COLO668 (cell line): ENCODE results near the gene INAFM1.

Source experiments
- DNase-seq: peaks from one replicate; lab custom pipeline; 2025; ENCODE audit not compliant: unreplicated experiment; lab: John Stamatoyannopoulos, UW

The INAFM1 gene

DNA sequence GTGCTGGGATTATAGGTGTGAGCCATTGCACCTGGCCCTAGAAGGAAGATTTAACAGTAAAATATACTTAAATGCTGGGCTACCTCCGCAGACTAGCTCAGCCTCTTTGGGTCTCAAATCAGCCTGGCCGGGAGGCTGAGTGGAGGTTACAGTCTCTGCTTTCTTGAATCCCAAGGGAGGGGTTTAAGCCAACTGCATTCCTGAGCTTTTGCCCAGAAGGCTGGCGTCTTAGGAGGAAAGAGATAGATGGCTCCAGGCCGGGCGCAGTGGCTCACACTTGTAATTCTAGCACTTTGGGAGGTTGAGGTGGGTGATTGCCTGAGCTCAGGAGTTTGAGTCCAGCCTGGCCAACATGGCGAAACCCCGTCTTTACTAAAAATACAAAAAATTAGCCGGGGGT, 34.4 kb downstream of the INAFM1 start:
- DNase-seq: no peak

DNA sequence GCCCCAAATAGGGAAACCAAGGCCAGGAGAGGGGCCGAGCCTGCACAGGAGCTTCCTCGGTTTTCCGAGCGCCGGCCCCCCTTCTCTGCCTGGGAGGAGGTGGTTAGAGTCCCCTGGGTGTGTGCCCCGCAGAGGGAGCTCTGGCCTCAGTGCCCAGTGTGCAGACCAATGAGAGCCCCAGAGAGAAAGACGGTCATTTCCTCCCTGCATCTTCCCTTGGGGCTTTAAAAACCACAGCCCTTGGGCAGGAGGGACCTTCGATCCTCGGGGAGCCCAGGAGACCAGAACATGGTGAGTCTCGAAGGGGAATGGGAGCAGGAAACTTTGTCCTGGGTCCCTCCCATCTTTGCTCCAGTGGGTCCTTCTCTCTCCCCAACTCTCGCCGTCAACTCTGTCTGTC, 34.9 kb downstream of the INAFM1 start, which contains the start of gene C5AR1:
TSS of gene C5AR1 (plus strand) at position 254 of the 400 bp plus-strand sequence. CDS start at position 289, 35 bp downstream.
- no peak for DNase-seq

DNA sequence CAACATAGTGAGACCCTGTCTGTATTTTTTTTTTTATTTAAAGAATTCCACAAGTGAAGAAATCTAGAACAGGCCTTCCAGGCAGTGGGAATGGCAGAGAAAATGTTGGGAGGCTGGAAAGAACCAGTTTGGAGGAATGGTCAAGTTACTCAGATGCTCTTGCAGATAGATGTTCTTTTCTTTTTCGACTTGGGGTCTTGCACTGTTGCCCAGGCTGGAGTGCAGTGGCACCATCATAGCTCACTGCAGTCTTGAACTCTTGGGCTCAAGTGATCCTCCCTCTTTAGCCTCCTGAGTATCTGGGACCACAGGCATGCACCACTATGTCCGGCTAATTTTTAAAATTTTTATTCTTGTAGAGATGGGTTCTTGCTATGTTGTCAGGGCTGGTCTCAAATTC, 35.6 kb downstream of the INAFM1 start:
- DNase-seq: no peak

DNA sequence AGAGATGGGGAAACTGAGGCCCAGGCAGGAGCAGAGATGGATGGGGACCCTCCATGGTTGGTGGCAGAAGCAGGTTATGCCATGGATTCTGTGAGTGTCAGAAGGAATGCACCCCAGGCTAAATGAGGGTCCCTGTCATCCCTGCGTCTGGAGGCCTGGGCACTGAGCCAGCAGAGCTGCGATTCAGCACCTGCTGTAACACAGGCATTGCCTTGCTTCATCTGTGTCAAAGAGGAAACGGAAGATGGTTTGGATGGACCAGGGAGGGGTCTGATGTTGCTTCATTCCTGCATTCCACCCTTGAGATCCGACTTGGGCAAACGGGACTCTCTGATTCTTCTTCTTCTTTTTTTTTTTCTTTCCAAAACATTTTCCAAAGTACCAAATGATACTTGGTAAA, 36.1 kb downstream of the INAFM1 start:
- peak; percentile 47 for DNase-seq

DNA sequence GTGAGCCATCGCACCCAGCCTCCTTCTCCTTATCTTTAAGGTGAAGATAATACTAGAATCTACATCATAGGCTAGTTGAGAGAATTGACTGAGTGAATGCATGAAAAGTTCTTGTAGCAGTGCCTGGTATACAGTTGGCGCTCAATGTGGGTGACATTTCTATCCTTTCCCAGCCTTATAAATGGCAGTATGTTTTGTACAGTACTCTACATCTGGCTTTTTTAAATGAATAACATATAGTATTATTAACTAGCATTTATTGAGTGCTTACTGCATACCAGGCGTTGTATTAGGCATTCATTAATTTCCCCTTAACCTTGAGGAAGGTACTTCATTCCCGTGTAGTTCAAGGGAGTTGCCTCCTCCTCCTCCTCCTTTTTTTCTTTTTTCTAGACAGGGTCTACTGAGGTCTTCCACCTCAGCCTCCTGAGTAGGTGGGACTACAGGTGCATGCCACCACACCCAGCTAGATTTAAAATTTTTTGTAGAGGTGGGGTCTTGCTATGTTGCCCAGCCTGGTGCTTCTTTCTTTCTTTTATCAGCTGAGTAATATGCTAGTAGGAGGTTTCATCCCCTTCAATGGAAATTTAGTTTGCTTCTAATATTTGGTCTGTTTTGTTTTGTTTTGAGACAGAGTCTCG, 37.8 kb downstream of the INAFM1 start:
- DNase-seq: no peak

DNA sequence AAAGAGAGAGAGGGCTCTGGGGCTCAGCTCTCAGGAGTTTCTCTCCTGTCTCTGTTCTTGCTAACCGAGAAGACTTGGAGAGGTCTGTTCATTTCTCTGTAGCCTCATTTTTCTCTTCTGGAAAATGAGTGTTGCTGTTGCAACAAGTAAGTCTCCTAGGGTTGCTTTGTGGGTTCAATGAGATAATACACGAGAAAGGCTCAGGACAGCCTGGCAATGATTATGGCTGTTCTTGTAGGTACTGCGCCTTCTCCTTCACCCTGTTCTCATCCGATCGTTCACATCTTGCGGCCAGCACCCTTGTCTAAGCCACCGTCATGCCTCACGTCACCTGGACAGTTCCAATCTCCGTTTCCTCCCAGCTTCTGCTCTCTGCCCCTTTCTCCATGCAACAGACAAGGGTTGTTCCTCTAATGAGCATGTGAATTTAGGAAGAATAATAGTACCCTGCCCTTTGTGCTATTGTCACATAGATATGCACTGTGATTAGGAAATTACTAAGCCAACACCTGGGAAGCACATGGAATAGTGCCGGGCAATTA, 39.1 kb downstream of the INAFM1 start:
- DNase-seq: no peak

DNA sequence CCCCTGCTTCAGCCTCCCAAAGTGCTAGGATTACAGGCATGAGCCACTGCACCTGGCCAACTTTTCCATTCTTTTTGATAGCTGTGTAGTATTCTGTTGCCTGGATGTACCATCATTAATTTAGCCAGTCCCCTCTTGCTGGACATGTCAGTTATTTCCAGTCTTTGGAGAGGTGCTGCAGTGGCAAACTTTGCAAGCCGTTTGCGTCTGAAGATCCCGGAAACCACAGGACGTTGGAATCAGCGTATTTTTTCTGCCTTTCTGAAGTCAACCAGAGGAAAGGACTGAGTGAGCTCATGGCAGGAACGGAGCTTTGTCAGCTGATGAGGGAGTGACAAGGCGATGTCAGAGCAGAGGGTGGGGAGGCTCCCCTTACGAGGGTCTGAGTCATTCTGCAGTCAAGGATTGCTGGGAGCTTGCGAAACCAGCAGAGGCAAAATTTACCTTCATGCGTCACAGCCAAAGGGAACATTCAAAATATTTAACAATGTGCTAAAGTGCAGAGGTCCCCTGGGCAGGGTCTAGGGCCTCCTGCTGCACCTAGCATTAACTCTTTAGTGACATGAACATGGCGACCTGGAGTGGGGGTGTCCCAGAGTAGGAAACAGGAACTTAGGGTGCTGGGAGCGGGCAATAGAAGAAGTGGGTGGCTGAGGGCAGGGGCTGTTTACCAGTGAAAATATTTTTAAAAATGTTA, 40.6 kb downstream of the INAFM1 start:
- DNase-seq: peak; percentile 10

DNA sequence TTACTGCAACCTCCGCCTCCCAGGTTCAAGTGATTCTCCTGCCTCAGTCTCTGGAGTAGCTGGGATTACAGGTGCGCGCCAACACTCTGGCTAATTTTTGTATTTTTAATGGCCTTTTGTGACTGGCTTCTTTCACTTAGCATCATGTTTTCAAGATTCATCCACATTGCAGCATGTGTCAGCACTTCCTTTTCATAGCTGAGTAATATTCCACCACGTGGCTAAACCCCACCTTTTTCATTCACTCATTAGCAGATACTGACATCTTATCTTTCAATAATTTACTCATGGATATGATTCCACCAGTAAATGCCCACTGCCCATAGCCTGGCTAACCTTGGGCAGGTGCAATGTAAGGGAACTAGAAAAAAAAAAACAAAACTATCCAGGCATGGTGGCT, 41.8 kb downstream of the INAFM1 start:
- DNase-seq: no peak

DNA sequence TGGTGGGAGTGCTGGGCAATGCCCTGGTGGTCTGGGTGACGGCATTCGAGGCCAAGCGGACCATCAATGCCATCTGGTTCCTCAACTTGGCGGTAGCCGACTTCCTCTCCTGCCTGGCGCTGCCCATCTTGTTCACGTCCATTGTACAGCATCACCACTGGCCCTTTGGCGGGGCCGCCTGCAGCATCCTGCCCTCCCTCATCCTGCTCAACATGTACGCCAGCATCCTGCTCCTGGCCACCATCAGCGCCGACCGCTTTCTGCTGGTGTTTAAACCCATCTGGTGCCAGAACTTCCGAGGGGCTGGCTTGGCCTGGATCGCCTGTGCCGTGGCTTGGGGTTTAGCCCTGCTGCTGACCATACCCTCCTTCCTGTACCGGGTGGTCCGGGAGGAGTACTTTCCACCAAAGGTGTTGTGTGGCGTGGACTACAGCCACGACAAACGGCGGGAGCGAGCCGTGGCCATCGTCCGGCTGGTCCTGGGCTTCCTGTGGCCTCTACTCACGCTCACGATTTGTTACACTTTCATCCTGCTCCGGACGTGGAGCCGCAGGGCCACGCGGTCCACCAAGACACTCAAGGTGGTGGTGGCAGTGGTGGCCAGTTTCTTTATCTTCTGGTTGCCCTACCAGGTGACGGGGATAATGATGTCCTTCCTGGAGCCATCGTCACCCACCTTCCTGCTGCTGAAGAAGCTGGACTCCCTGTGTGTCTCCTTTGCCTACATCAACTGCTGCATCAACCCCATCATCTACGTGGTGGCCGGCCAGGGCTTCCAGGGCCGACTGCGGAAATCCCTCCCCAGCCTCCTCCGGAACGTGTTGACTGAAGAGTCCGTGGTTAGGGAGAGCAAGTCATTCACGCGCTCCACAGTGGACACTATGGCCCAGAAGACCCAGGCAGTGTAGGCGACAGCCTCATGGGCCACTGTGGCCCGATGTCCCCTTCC, 45.5 kb downstream of the INAFM1 start:
- no peak for DNase-seq

DNA sequence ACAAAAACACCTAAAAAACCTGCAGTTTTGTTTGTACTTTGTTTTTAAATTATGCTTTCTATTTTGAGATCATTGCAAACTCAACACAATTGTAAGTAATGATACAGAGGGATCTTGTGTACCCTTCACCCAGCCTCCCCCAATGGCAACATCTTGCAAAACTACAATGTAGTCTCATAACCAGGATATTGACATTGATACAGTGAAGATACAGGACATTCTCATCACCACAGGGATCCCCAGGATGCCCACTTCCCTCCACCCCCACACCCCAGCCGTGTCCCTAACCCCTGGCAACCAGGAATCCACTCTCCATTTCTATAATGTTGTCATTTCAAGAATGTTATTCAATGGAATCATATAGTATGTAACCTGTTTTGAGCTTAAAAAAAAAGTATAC, 46.9 kb downstream of the INAFM1 start:
- no peak for DNase-seq

DNA sequence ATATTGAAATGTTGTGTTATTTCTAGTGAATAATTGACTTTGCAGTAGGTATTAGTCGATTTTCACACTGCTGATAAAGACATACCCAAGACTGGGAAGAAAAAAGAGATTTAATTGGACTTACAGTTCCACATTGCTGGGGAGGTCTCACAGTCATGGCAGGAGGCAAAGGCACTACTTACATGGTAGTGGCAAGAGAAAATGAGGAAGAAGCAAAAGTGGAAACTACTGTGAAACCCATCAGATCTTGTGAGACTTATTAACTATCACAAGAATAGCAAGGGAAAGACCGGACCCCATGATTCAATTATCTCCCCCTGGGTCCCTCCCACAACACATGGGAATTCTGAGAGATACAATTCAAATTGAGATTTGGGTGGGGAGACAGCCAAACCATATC, 47.4 kb downstream of the INAFM1 start:
- no peak for DNase-seq

DNA sequence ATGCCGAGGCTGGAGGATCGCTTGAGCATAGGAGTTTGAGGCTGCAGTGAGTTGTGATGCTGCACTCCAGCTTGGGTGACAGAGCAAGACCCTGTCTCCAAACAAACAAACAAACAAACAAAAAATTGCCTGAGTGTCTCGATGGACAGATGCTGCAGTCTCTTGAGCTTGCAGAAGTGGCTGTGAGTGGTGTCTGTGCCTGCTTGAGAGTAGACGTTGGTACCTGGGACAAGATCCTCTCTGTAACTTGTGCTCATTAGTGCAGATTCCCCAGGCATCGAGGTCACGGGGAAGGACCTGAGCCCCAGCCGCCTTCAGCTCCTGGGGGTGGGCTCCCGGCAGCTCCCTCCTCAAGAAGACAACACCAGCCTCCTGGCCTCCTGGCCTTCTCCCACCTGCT, 48.7 kb downstream of the INAFM1 start:
- DNase-seq: no peak

DNA sequence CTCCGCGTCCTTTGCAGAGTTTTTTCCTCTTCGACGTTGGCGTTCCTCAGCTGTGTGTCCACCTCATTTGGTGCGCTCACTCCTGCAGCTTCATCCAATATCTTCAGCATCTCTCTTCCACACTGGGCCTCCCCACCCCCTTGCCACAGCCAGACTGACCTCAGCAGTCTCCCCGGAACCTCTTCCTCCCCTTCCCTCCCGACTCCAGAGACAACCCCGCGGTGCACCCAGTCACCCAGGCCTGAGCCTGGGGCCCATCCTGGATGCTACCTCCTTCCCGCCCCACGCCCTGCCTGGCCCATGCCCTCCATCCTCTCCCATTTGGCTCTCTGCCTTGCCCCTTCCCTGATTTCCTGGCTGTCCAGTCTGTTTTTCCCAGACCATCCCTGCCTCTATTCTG, 49.2 kb downstream of the INAFM1 start:
- no peak for DNase-seq

DNA sequence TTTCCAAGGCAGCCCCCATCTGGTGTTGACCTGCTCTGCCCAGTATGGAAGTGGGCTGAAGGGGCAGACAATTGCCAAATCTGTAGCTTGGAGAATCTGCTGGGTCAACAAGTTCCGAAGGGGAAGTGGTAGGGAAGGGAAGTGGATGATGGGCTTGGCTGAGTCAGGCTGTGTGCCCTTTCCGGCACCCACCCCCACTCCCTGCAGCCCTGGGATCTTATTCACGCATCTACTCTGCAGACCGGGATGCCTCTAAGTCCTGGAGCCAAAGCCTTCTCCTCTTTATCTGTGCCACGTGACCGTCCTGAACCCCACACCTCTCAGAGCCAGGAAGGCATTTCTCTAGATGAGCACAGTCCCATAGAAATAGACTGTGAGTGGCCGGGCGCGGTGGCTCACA, 49.8 kb downstream of the INAFM1 start:
- no peak for DNase-seq
